Measurements from ENCODE around the gene UBE2O. TPM values are rescaled to one million over a fixed set of nuclear protein-coding genes. Genes with fewer than 3 reads are reported as not detected.

The UBE2O gene
- total RNA-seq, 6 experiments from 2014 or later: 24.3 to 26.0 (median 24.5) TPM

DNA sequence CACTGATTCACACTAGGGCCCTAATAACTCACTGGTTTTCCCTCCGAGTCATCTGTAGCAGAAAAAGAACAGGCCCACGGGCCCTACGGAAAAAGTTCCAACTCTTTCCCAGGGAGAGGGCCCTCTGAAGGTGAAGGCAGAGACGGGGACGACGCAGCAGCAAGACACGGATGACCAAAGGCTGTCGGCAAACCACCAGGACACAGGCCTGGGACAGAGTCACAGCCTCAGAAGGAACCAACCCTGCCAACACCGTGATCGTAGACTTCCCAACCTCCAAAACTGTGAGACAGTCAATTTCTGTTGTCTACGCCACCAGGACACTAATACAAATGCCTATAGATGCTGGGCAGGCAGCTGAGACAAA is 73.7 kb downstream of the UBE2O start:
- 0 out of 2 replicates have a peak, but pooled peaks cover 7% of the 10 kb centered on the region for H3K4me1 Mint-ChIP-seq (ENCODE audit: low read depth)
- DNase-seq: no peak
- H3K36me3 Mint-ChIP-seq (ENCODE audit: low read depth): no peaks in the 10 kb centered on the region; the same call in 1 of the 2 replicates
- TF ChIP-seq, protein P1, sequence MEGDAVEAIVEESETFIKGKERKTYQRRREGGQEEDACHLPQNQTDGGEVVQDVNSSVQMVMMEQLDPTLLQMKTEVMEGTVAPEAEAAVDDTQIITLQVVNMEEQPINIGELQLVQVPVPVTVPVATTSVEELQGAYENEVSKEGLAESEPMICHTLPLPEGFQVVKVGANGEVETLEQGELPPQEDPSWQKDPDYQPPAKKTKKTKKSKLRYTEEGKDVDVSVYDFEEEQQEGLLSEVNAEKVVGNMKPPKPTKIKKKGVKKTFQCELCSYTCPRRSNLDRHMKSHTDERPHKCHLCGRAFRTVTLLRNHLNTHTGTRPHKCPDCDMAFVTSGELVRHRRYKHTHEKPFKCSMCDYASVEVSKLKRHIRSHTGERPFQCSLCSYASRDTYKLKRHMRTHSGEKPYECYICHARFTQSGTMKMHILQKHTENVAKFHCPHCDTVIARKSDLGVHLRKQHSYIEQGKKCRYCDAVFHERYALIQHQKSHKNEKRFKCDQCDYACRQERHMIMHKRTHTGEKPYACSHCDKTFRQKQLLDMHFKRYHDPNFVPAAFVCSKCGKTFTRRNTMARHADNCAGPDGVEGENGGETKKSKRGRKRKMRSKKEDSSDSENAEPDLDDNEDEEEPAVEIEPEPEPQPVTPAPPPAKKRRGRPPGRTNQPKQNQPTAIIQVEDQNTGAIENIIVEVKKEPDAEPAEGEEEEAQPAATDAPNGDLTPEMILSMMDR (IDR thresholded peaks at IDR 0.05): no peak
- H3K27ac Mint-ChIP-seq: no peak overlapping the region
- peaks cover 1% of the 10 kb centered on the region for H3K27me3 Mint-ChIP-seq (ENCODE audit: insufficient read depth)
- H3K9me3 Mint-ChIP-seq: no peaks in the 10 kb centered on the region
- H3K4me3 Mint-ChIP-seq: no peak overlapping the region

- no peaks in the 10 kb centered on the region; the same call in none of the 2 replicates for H3K27me3 Mint-ChIP-seq (ENCODE audit: insufficient read depth)
- H3K4me1 Mint-ChIP-seq (ENCODE audit: low read depth): peaks cover 10% of the 10 kb centered on the region
- H3K4me3 Mint-ChIP-seq: no peak overlapping the region
- no peak for DNase-seq
- TF ChIP-seq, protein P1 (IDR thresholded peaks at IDR 0.05): no peak
- H3K36me3 Mint-ChIP-seq (ENCODE audit: low read depth): no peaks in the 10 kb centered on the region; the same call in 1 of the 2 replicates
- H3K27ac Mint-ChIP-seq: no peak overlapping the region
- H3K9me3 Mint-ChIP-seq: no peaks in the 10 kb centered on the region
Observed at GRCh38 chr17:76378548-76379274, 74.2 kb downstream of the UBE2O start.

- no peak for DNase-seq
- TF ChIP-seq, protein P1 (IDR thresholded peaks at IDR 0.05): no peak
- no peak overlapping the region for H3K27ac Mint-ChIP-seq
- no peaks in the 10 kb centered on the region for H3K9me3 Mint-ChIP-seq
- H3K4me3 Mint-ChIP-seq: no peak overlapping the region
- no peaks in the 10 kb centered on the region; the same call in none of the 2 replicates for H3K27me3 Mint-ChIP-seq (ENCODE audit: insufficient read depth)
- no peaks in the 10 kb centered on the region; the same call in 1 of the 2 replicates for H3K36me3 Mint-ChIP-seq (ENCODE audit: low read depth)
- H3K4me1 Mint-ChIP-seq (ENCODE audit: low read depth): peaks cover 26% of the 10 kb centered on the region
Observed at GRCh38 chr17:76376318-76377133, 76.4 kb downstream of the UBE2O start.

DNA sequence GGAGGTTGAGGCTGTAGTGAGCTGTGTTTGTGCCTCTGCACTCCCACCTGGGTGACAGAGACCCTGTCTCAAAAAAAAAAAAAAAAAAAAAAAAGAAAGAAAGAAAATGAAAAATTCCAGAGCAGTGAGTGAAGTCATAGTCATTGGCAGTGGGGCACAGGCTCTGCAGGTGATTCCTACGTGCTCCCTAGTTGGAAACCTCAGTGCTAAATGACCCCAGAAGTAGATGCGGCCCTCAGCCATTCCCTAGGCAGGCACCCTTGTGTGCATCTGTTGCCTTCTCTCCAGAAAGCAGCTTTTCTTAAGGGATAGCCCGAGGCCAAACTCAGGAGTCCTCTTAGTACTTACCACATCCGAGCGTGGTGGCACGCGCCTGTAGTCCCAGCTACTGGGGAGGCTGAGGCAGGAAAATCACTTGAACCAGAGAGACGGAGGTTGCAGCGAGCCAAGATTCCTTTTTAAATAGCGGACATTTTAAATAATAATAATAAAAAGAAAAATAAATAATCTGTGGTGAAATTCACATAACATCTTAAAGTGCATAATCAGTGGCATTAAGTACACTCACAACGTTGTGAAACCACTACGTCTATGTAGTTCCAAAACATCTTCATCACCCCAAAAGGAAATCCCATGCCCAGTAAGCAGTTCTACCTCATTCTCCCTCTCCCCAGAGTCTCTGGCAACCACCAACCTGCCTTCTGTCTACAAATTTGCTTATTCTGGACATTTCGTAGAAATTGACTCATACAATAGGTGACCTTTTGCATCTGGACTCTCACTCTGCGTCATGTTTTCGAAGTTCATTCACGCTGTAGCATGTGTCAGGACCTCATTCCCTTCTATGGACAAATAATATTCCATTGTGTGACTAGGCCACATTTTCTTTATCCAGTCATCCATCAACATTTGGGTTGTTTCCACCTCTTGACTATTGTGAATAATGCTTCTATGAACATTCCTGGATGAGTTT is 81.0 kb downstream of the UBE2O start:
- Mint-ChIP-seq H3K36me3 (ENCODE audit: low read depth) (no peaks in the 10 kb centered on the region), H3K9me3 (no peaks in the 10 kb centered on the region), H3K27ac (peak overlapping the region; percentile 88), H3K4me1 (ENCODE audit: low read depth) (peaks cover 38% of the 10 kb centered on the region), H3K4me3 (peak overlapping the region; percentile 52), H3K27me3 (ENCODE audit: insufficient read depth) (no peaks in the 10 kb centered on the region)
- TF ChIP-seq, protein P1 (IDR thresholded peaks at IDR 0.05): no peak
- DNase-seq: peak; percentile 93
